ENCODE measurements around the gene USP36.

- TF ChIP-seq, protein P1, sequence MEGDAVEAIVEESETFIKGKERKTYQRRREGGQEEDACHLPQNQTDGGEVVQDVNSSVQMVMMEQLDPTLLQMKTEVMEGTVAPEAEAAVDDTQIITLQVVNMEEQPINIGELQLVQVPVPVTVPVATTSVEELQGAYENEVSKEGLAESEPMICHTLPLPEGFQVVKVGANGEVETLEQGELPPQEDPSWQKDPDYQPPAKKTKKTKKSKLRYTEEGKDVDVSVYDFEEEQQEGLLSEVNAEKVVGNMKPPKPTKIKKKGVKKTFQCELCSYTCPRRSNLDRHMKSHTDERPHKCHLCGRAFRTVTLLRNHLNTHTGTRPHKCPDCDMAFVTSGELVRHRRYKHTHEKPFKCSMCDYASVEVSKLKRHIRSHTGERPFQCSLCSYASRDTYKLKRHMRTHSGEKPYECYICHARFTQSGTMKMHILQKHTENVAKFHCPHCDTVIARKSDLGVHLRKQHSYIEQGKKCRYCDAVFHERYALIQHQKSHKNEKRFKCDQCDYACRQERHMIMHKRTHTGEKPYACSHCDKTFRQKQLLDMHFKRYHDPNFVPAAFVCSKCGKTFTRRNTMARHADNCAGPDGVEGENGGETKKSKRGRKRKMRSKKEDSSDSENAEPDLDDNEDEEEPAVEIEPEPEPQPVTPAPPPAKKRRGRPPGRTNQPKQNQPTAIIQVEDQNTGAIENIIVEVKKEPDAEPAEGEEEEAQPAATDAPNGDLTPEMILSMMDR (IDR thresholded peaks at IDR 0.05), result no peak
- TF ChIP-seq POLR2A (IDR thresholded peaks at IDR 0.05) (no peak), POLR2AphosphoS5 (IDR thresholded peaks at IDR 0.05) (no peak)
Measured at GRCh38 chr17:78829477-78829876, 11.1 kb downstream of the USP36 start.
